NCI-H1417 treated with DMSO at 0.1 percent for 48 hours (cell line): ENCODE data around the gene WDR5.

ENCODE experiments used
- DNase-seq: peaks from one replicate; lab custom pipeline; 2025; lab: John Stamatoyannopoulos, UW

Gene WDR5

GRCh38 chr9:134132208-134132870 is 3.5 kb upstream of the WDR5 start:
- DNase-seq: no peak

- no peak for DNase-seq
Measured at GRCh38 chr9:134134949-134135342, 936 bp upstream of the WDR5 start.

- no peak for DNase-seq
Measured at GRCh38 chr9:134136118-134136995, 475 bp downstream of the WDR5 start.

- no peak for DNase-seq
Measured at GRCh38 chr9:134136996-134137299, 1.1 kb downstream of the WDR5 start.

GRCh38 chr9:134138292-134138691 is 2.4 kb downstream of the WDR5 start:
- DNase-seq: no peak

GRCh38 chr9:134139081-134139480 is 3.2 kb downstream of the WDR5 start:
- no peak for DNase-seq

- no peak for DNase-seq
Measured at GRCh38 chr9:134141906-134142305, 6.0 kb downstream of the WDR5 start.

GRCh38 chr9:134144801-134145200 is 8.9 kb downstream of the WDR5 start:
- DNase-seq: no peak

GRCh38 chr9:134145262-134145661 is 9.4 kb downstream of the WDR5 start:
- DNase-seq: no peak

GRCh38 chr9:134146774-134147493 is 11.1 kb downstream of the WDR5 start:
- no peak for DNase-seq

GRCh38 chr9:134149380-134149779 is 13.5 kb downstream of the WDR5 start:
- no peak for DNase-seq

- no peak for DNase-seq
Measured at GRCh38 chr9:134150557-134151214, 14.8 kb downstream of the WDR5 start.

GRCh38 chr9:134152022-134152448 is 16.2 kb downstream of the WDR5 start:
- no peak for DNase-seq

- no peak for DNase-seq
Measured at GRCh38 chr9:134152488-134152887, 16.6 kb downstream of the WDR5 start.

GRCh38 chr9:134153450-134153849 is 17.6 kb downstream of the WDR5 start:
- DNase-seq: no peak

GRCh38 chr9:134154262-134154701 is 18.4 kb downstream of the WDR5 start:
- DNase-seq: no peak

- DNase-seq: no peak
Measured at GRCh38 chr9:134155812-134156377, 20.0 kb downstream of the WDR5 start.

- no peak for DNase-seq
Measured at GRCh38 chr9:134156564-134157377, 20.9 kb downstream of the WDR5 start.

GRCh38 chr9:134157378-134157885 is 21.6 kb downstream of the WDR5 start:
- no peak for DNase-seq

GRCh38 chr9:134158242-134158641 is 22.4 kb downstream of the WDR5 start:
- DNase-seq: no peak
